ENCODE data around the gene MSGN1. TPM values are rescaled to one million over a fixed set of nuclear protein-coding genes. Genes with fewer than 3 reads are reported as not detected.

Gene MSGN1
- total RNA-seq, 1 donor from 2014 or later: not detected

GRCh38 chr2:17781482-17781881 is 34.8 kb upstream of the MSGN1 start:
- intact Hi-C loops (cut with DNase I): no loop called here
- Histone ChIP-seq H3K4me1 (no peaks in the 10 kb centered on the region), H3K27me3 (no peaks in the 10 kb centered on the region), H3K4me3 (no peak overlapping the region), H3K9me3 (no peaks in the 10 kb centered on the region), H3K36me3 (peaks cover 0 to 14% of the 10 kb centered on the region in 2 donors), H3K27ac (no peak overlapping the region)
- no peak for DNase-seq (ENCODE audit: extremely low spot score in 2 of 2)
- TF ChIP-seq POLR2A (IDR thresholded peaks at IDR 0.05) (no peak), CTCF (IDR thresholded peaks at IDR 0.05) (no peak), POLR2AphosphoS5 (IDR thresholded peaks at IDR 0.05; ENCODE audit: insufficient read depth in 1 of 2, low read depth in 1 of 2) (no peak)

- no peak for DNase-seq (ENCODE audit: extremely low spot score in 2 of 2)
- Histone ChIP-seq H3K27me3 (no peaks in the 10 kb centered on the region), H3K4me1 (peaks cover 15% of the 10 kb centered on the region), H3K9me3 (no peaks in the 10 kb centered on the region), H3K27ac (no peak overlapping the region), H3K4me3 (no peak overlapping the region), H3K36me3 (peaks cover 0 to under 1% of the 10 kb centered on the region in 2 donors)
- intact Hi-C loops (cut with DNase I): no loop called here
- no peak for TF ChIP-seq CTCF (IDR thresholded peaks at IDR 0.05)
- no peak for TF ChIP-seq POLR2AphosphoS5 (IDR thresholded peaks at IDR 0.05; ENCODE audit: insufficient read depth in 1 of 2, low read depth in 1 of 2)
- TF ChIP-seq POLR2A (IDR thresholded peaks at IDR 0.05): no peak
Observed at GRCh38 chr2:17786727-17787126, 29.5 kb upstream of the MSGN1 start.

DNA sequence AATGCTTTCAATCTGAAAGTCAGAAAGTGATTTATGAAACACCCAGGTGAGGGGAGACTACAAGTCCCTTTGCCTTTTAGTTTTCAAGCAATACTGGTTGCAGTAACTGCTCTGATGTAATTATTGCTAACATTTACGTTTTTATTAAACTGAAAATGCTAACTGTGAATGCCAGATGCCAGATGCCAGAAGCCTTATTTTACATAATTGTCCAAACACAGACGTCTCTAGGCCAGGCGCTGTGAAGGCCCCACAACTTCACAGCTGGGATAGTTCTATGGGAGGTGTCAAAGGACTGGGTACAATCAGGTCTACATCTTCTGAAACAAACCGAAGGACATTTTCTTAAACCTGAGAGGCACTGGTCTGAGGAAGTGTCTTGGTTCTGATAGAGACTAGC is 27.5 kb upstream of the MSGN1 start:
- DNase-seq (ENCODE audit: extremely low spot score in 2 of 2): no peak
- no peaks in the 10 kb centered on the region for H3K9me3 ChIP-seq
- H3K36me3 ChIP-seq: no peaks in the 10 kb centered on the region
- no peak for TF ChIP-seq POLR2AphosphoS5 (IDR thresholded peaks at IDR 0.05; ENCODE audit: insufficient read depth in 1 of 2, low read depth in 1 of 2)
- TF ChIP-seq POLR2A (IDR thresholded peaks at IDR 0.05): no peak
- TF ChIP-seq CTCF (IDR thresholded peaks at IDR 0.05): no peak
- no peak overlapping the region for H3K4me3 ChIP-seq
- peaks cover 33% of the 10 kb centered on the region for H3K4me1 ChIP-seq
- H3K27me3 ChIP-seq: no peaks in the 10 kb centered on the region
- H3K27ac ChIP-seq: no peak overlapping the region
- intact Hi-C loops (cut with DNase I): no loop called here

GRCh38 chr2:17790536-17790935 is 25.7 kb upstream of the MSGN1 start:
- peak overlapping the region; percentile 22 for H3K27ac ChIP-seq
- no peak overlapping the region for H3K4me3 ChIP-seq
- H3K4me1 ChIP-seq: peaks cover 47% of the 10 kb centered on the region
- no peak for DNase-seq (ENCODE audit: extremely low spot score in 2 of 2)
- intact Hi-C loops (cut with DNase I): no loop called here
- no peaks in the 10 kb centered on the region for H3K9me3 ChIP-seq
- H3K36me3 ChIP-seq: no peaks in the 10 kb centered on the region
- TF ChIP-seq POLR2AphosphoS5 (IDR thresholded peaks at IDR 0.05; ENCODE audit: insufficient read depth in 1 of 2, low read depth in 1 of 2) (no peak), CTCF (IDR thresholded peaks at IDR 0.05) (no peak), POLR2A (IDR thresholded peaks at IDR 0.05) (no peak)
- H3K27me3 ChIP-seq: no peaks in the 10 kb centered on the region

- H3K27ac ChIP-seq: peak overlapping the region; percentile 22
- DNase-seq (ENCODE audit: extremely low spot score in 2 of 2): no peak
- H3K36me3 ChIP-seq: no peaks in the 10 kb centered on the region
- no peaks in the 10 kb centered on the region for H3K27me3 ChIP-seq
- no peak overlapping the region for H3K4me3 ChIP-seq
- TF ChIP-seq POLR2AphosphoS5 (IDR thresholded peaks at IDR 0.05; ENCODE audit: insufficient read depth in 1 of 2, low read depth in 1 of 2): no peak
- no peak for TF ChIP-seq CTCF (IDR thresholded peaks at IDR 0.05)
- TF ChIP-seq POLR2A (IDR thresholded peaks at IDR 0.05): no peak
- no peaks in the 10 kb centered on the region for H3K9me3 ChIP-seq
- peaks cover 47% of the 10 kb centered on the region for H3K4me1 ChIP-seq
- intact Hi-C loops (cut with DNase I): no loop called here
Observed at GRCh38 chr2:17791121-17791816, 25.0 kb upstream of the MSGN1 start.
